ENCODE data around the gene ACP6. TPM values are rescaled to one million over a fixed set of nuclear protein-coding genes. Genes with fewer than 3 reads are reported as not detected.

Gene ACP6
- total and polyA plus RNA-seq, 2 of the 13 experiments (the other 11 are each of a cell fraction or from before 2014, with no cell fraction given) = 18.1 to 33.7 TPM

DNA sequence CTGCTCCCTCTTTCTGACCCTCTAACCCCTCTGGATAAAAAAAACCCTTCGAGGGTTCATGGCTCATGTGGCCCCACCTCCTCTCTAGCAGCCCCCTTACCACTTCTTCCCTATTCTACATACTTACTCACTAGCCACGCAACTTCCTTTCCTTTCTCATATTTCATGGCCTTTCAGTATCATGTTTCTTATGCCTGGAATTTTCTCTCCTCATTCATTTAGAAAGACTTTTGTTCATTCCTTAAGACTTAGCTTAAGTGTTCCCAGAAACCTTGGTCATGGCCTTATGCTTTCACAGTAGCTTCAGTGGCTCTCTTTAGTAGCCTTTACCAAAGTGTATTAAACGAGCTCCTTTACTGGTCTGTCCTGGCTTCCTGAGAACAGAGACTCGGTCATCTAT is 6.1 kb downstream of the ACP6 start (continued):
- TF ChIP-seq BRF2 (CRISPR knock-in tag; IDR thresholded peaks at IDR 0.05) = no peak
- TF ChIP-seq ZNF589 (CRISPR knock-in tag; conservative IDR thresholded peaks at IDR 0.05) = no peak
- TF ChIP-seq ZNF740 (CRISPR knock-in tag; IDR thresholded peaks at IDR 0.05) = no peak
- TF ChIP-seq ZNF550 (CRISPR knock-in tag; IDR thresholded peaks at IDR 0.05; ENCODE audit: borderline replicate concordance) = no peak
- TF ChIP-seq NKX3-1 (CRISPR knock-in tag; IDR thresholded peaks at IDR 0.05) = no peak
- no peak for TF ChIP-seq ZFP90 (CRISPR knock-in tag; IDR thresholded peaks at IDR 0.05; ENCODE audit: borderline replicate concordance)
- no peak for TF ChIP-seq ZFY (CRISPR knock-in tag; IDR thresholded peaks at IDR 0.05)
- no peak for TF ChIP-seq ZNF772 (CRISPR knock-in tag; IDR thresholded peaks at IDR 0.05)
- TF ChIP-seq, protein P1, sequence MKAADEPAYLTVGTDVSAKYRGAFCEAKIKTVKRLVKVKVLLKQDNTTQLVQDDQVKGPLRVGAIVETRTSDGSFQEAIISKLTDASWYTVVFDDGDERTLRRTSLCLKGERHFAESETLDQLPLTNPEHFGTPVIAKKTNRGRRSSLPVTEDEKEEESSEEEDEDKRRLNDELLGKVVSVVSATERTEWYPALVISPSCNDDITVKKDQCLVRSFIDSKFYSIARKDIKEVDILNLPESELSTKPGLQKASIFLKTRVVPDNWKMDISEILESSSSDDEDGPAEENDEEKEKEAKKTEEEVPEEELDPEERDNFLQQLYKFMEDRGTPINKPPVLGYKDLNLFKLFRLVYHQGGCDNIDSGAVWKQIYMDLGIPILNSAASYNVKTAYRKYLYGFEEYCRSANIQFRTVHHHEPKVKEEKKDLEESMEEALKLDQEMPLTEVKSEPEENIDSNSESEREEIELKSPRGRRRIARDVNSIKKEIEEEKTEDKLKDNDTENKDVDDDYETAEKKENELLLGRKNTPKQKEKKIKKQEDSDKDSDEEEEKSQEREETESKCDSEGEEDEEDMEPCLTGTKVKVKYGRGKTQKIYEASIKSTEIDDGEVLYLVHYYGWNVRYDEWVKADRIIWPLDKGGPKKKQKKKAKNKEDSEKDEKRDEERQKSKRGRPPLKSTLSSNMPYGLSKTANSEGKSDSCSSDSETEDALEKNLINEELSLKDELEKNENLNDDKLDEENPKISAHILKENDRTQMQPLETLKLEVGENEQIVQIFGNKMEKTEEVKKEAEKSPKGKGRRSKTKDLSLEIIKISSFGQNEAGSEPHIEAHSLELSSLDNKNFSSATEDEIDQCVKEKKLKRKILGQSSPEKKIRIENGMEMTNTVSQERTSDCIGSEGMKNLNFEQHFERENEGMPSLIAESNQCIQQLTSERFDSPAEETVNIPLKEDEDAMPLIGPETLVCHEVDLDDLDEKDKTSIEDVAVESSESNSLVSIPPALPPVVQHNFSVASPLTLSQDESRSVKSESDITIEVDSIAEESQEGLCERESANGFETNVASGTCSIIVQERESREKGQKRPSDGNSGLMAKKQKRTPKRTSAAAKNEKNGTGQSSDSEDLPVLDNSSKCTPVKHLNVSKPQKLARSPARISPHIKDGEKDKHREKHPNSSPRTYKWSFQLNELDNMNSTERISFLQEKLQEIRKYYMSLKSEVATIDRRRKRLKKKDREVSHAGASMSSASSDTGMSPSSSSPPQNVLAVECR (CRISPR knock-in tag; IDR thresholded peaks at IDR 0.05; ENCODE audit: borderline replicate concordance) = no peak
- TF ChIP-seq, protein P2, sequence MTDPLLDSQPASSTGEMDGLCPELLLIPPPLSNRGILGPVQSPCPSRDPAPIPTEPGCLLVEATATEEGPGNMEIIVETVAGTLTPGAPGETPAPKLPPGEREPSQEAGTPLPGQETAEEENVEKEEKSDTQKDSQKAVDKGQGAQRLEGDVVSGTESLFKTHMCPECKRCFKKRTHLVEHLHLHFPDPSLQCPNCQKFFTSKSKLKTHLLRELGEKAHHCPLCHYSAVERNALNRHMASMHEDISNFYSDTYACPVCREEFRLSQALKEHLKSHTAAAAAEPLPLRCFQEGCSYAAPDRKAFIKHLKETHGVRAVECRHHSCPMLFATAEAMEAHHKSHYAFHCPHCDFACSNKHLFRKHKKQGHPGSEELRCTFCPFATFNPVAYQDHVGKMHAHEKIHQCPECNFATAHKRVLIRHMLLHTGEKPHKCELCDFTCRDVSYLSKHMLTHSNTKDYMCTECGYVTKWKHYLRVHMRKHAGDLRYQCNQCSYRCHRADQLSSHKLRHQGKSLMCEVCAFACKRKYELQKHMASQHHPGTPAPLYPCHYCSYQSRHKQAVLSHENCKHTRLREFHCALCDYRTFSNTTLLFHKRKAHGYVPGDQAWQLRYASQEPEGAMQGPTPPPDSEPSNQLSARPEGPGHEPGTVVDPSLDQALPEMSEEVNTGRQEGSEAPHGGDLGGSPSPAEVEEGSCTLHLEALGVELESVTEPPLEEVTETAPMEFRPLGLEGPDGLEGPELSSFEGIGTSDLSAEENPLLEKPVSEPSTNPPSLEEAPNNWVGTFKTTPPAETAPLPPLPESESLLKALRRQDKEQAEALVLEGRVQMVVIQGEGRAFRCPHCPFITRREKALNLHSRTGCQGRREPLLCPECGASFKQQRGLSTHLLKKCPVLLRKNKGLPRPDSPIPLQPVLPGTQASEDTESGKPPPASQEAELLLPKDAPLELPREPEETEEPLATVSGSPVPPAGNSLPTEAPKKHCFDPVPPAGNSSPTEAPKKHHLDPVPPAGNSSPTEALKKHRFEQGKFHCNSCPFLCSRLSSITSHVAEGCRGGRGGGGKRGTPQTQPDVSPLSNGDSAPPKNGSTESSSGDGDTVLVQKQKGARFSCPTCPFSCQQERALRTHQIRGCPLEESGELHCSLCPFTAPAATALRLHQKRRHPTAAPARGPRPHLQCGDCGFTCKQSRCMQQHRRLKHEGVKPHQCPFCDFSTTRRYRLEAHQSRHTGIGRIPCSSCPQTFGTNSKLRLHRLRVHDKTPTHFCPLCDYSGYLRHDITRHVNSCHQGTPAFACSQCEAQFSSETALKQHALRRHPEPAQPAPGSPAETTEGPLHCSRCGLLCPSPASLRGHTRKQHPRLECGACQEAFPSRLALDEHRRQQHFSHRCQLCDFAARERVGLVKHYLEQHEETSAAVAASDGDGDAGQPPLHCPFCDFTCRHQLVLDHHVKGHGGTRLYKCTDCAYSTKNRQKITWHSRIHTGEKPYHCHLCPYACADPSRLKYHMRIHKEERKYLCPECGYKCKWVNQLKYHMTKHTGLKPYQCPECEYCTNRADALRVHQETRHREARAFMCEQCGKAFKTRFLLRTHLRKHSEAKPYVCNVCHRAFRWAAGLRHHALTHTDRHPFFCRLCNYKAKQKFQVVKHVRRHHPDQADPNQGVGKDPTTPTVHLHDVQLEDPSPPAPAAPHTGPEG (CRISPR knock-in tag; IDR thresholded peaks at IDR 0.05) = no peak
- TF ChIP-seq SRSF4 (IDR thresholded peaks at IDR 0.05; ENCODE audit: low read depth, low read length, poor library complexity, severe bottlenecking) = no peak
